ENCODE results near the gene ZFYVE27.
"Not testable (repeated sequence)": the region's sequence is repeated elsewhere in the genome, so short reads cannot be mapped to it uniquely, and the experiment has no call there.

The ZFYVE27 gene

GRCh38 chr10:97736902-97737769, at the start of gene ZFYVE27:
TSS of gene ZFYVE27 (plus strand) at chr10:97737128. CDS start at chr10:97738478, 1,350 bp downstream.
- peak; percentile 81 for DNase-seq

DNA sequence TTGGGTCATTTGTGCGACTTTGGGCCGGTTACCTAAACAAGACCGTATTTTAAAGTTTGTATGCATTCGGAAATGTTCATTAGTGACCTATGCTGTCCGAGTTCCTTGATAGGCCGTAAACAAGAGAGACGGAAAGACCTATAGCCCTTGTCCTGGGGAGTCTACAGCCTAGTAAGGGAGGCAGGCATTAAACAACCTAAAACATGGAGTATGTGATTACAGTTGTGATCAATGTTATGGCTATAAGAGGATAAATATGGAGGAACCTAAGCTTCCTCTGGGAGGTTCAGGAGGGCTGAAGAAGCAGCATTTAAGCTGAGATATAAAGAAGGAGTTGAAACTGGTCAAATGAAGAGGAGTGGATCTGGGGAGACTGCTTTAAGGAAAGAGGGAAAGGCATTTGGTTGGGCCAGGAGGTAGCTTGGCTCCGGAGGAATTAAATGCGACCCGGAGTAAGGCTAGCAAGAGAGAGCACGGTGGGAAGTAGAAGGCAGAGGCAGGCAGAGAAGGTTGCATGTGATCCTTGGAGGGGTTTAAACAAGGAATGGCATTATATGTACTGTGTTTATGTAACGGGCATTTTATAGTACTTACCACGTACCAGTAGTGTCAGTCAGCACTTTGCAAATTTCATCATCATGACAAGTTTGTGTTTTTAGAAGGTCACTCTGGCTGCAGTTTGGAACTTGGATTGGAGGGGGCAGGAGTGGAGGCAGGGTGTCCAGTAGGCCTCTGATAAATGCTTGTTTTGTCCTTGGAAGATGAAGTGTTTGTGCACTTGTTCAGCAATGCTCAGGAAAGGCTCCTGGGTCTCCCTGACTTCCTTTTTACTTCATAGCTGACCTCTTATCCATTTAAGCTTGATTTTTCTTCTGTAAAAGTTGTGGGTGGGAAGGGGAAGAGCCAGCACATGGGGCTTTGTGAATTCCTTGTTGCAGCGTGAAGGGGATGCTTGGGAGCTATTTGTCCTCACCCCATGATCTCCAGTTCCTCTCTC, 48.8 kb upstream of the ZFYVE27 start:
- DNase-seq, result no peak

- DNase-seq, result no peak
Measured at GRCh38 chr10:97689559-97690020, 47.3 kb upstream of the ZFYVE27 start.

DNA sequence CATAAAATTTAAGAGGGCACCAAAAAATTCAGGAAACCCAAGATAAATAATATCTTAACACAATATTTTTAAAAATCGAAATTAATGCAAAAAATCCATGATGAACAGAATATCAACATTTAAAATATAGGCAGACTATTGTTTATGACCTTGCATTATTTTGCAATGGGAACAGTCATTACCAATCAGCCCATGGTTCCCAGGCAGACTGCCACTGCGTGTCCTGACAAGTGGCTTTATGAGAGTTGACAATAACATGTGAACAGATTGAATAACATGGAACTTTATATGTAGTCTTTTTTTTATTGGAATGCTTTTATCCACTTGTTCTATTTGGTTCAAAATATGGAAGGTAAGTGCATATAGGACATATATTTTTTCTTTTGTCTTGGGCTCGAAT, 46.8 kb upstream of the ZFYVE27 start:
- no peak for DNase-seq

- not testable (repeated sequence) for DNase-seq
Measured at GRCh38 chr10:97698072-97698655, 38.8 kb upstream of the ZFYVE27 start.

DNA sequence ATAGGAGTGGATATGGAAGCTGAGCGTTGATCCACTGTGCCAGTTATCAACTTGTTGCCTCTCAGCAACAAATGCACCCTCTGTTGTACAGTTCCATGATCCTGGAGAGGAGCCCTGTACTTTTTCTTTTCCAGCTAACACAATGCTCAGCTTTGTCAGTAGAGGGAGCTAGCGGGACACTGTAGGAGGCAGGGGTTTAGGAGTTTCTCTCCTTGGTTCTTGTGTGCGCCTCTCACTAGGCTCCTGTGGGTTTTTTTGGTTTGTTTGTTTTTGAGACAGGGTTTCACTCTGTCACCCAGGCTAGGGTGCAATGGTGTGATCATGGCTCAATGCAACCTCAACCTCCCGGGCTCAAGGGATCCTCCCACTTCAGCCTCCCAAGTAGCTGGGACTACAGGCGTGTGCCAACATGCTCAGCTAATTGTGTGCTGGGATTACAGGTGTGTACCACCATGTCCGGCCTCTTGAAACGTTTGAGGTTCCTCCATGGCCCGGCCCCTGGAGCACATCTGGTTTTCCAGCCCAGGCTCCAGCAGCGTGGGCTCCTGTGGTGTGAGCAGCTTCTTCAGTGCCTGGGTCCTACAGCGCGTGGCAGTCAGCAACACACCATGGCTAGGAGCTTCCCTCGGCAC, 35.4 kb upstream of the ZFYVE27 start:
- peak; percentile 60 for DNase-seq

- DNase-seq, result no peak
Measured at GRCh38 chr10:97703398-97704067, 33.4 kb upstream of the ZFYVE27 start.

GRCh38 chr10:97704341-97704740, 32.6 kb upstream of the ZFYVE27 start:
- DNase-seq, result no peak

- DNase-seq, result no peak
Measured at GRCh38 chr10:97705006-97705670, 31.8 kb upstream of the ZFYVE27 start.

DNA sequence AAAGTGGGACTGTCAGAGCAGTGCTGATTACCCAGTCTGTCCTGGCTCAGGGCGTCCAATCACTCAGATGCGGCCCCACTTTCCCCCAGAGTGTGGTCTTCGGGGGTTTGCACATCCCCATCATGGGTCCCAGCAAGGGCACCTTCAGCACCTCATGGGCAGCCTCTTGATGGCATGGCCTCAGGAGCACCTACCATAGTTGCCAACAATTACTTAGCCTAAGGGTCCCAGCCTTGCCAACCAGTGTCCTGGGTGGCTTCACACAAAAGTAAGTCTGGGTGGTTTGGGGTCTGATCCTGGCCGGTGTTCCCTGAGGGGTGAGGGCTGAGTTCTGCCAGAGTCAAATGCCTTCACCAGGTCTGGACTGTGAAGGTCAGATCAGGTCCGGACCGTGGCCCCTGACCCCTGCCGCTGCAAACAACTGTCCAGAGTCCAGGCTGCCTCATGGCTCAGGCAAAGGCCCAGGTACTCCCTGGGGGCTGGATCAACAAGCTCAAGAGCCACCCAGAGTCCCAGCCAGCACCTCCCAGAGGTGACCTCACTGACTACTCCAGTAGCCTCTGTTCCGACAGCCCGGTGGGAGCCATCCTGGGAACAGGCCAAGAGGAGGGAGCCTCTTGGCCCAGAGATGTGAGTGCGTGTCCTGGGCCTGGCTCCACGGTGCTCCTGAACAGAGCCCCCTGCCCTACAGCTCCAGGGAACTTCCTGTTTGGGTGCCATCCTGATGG, 29.6 kb upstream of the ZFYVE27 start:
- DNase-seq, result no peak

- DNase-seq, result no peak
Measured at GRCh38 chr10:97708167-97708566, 28.8 kb upstream of the ZFYVE27 start.

GRCh38 chr10:97708976-97709946, 27.7 kb upstream of the ZFYVE27 start:
- no peak for DNase-seq

- no peak for DNase-seq
Measured at GRCh38 chr10:97711640-97712572, 25.0 kb upstream of the ZFYVE27 start.

- DNase-seq, result peak; percentile 34
Measured at GRCh38 chr10:97713339-97713825, 23.5 kb upstream of the ZFYVE27 start, which contains the start of gene MARVELD1. TSS of gene MARVELD1 (plus strand) at chr10:97713730. CDS start at chr10:97713877, 147 bp downstream.

- DNase-seq, result peak; percentile 27
Measured at GRCh38 chr10:97713826-97714400, 23.0 kb upstream of the ZFYVE27 start.

DNA sequence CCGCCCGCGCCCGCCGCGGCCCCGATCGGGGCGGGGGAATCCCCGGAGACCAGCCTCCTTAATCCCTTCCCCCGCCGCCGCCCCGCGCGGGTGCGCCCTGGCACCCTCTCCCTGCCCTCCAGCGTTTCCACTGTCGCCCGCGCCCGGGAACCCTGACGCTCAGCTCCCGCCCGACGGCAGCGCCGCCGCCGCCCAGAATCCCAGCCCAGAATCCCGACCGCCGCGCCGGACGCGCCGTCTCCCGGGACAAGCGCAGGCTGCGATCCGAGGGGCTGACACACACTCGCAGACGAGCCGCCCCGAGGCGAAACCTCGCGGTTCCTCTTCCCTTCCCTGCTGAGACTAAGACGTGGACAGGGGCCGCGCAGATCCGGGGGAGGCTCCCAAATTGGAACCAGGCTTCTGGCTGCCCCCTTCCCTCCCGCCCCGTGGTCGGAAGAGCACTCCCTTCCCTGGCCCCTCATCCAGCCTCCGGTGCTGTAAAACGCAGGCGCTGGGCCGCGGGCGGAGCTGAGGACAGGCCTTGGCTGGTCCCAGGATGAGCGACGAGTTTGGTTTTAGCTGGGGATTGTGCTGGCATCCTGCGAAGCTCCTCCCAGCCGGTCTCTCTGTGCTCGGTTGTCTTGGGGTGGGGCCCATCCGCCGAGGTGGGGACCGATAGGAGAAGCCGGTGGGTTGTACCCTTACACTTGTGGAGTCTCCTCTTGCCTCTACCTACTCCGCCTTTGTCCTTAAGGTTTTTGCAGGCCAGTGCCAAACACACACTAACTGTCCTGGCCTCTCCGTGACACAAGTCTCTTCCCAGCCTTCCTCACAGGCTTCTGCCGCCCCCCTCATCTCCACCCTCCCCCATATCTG, 22.3 kb upstream of the ZFYVE27 start:
- no peak for DNase-seq
